PC-3 (cell line): ENCODE measurements around the gene SUGCT. TPM values are rescaled to one million over a fixed set of nuclear protein-coding genes. Genes with fewer than 3 reads are reported as not detected.
"Not testable (repeated sequence)": the region's sequence is repeated elsewhere in the genome, so short reads cannot be mapped to it uniquely, and the experiment has no call there.

ENCODE experiments used
- ATAC-seq: fragments of 200-7000 bp; cut with Tn5 transposase; 2 replicates; pipeline ENCODE4 v1.9.1; 2020; ENCODE audit warnings: mild to moderate bottlenecking, moderate library complexity
- BruUV-seq: library from RNA; stranded (reverse); fragments of 400-500 nt; replicated peaks from 2 replicates; lab custom pipeline; 2021; lab: Mats Ljungman, UMichigan
- CTCF ChIA-PET: fragments of 300-600 bp; sonication (Branson Sonifier 250); formaldehyde crosslinking; loops from one replicate; lab custom pipeline; 2022; ENCODE audit warnings: antibody characterized with exemption; lab: Charles Lee
- POLR2A ChIA-PET: fragments of 300-600 bp; sonication (Branson Sonifier 250); formaldehyde crosslinking; loops from one replicate; lab custom pipeline; 2022; ENCODE audit warnings: antibody characterized with exemption; ENCODE audit not compliant: unreplicated experiment; lab: Charles Lee
- DNase-seq: peaks from one replicate; pipeline ENCODE4 v3.0.0-alpha.2; 2015
- H2AFZ ChIP-seq: fragments of 300-600 bp; sonication (generic); 2 replicates; pipeline ENCODE4 v1.6.0; 2016; ENCODE audit warnings: antibody characterized with exemption, low read length
- H3F3A ChIP-seq: fragments of 300-600 bp; sonication (generic); one replicate; pipeline ENCODE4 v1.6.0; 2017; ENCODE audit warnings: antibody characterized with exemption, low read length, control low read depth, mild to moderate bottlenecking; ENCODE audit not compliant: unreplicated experiment
- H3K27ac ChIP-seq: fragments of 300-600 bp; sonication (generic); 2 replicates; pipeline ENCODE4 v1.5.1; 2016; ENCODE audit warnings: mild to moderate bottlenecking, low read length
- H3K27me3 ChIP-seq: fragments of 300-600 bp; sonication (generic); 2 replicates; pipeline ENCODE4 v1.6.1; 2016; ENCODE audit warnings: low read length, mixed read lengths
- H3K36me3 ChIP-seq: fragments of 300-600 bp; sonication (generic); 2 replicates; pipeline ENCODE4 v1.6.1; 2016; ENCODE audit warnings: low read depth, mixed run types, low read length, mixed read lengths
- H3K4me1 ChIP-seq: fragments of 300-600 bp; sonication (generic); 2 replicates; pipeline ENCODE4 v1.5.1; 2016; ENCODE audit warnings: low read length; ENCODE audit not compliant: insufficient read depth
- H3K4me2 ChIP-seq: fragments of 300-600 bp; sonication (generic); 2 replicates; pipeline ENCODE4 v1.6.0; 2016; ENCODE audit warnings: low read length
- H3K4me3 ChIP-seq: fragments of 300-600 bp; sonication (generic); 2 replicates; pipeline ENCODE4 v1.5.1; 2016; ENCODE audit warnings: mild to moderate bottlenecking, low read length, mixed read lengths
- H3K79me2 ChIP-seq: fragments of 300-600 bp; sonication (generic); 2 replicates; pipeline ENCODE4 v1.6.1; 2017; ENCODE audit warnings: low read length, mixed read lengths
- H3K9ac ChIP-seq: fragments of 300-600 bp; sonication (generic); 2 replicates; pipeline ENCODE4 v1.6.0; 2016; ENCODE audit warnings: mild to moderate bottlenecking, low read length
- H3K9me2 ChIP-seq: fragments of 300-600 bp; sonication (generic); replicated peaks from 2 replicates; pipeline ENCODE4 v1.6.1; 2016; ENCODE audit warnings: mixed run types, low read length, mixed read lengths
- H3K9me3 ChIP-seq: fragments of 300-600 bp; sonication (generic); 2 replicates; pipeline ENCODE4 v1.6.1; 2016; ENCODE audit warnings: low read length, mixed read lengths
- H4K20me1 ChIP-seq: fragments of 300-600 bp; sonication (generic); 2 replicates; pipeline ENCODE4 v1.6.1; 2016; ENCODE audit warnings: low read length, mixed read lengths
- EZH2 ChIP-seq: fragments of 300-600 bp; sonication (generic); IDR thresholded peaks from one replicate; pipeline ENCODE4 v1.6.1; 2017; ENCODE audit warnings: antibody characterized with exemption, mild to moderate bottlenecking, low read length; ENCODE audit not compliant: unreplicated experiment
- EZH2phosphoT487 ChIP-seq: fragments of 300-600 bp; sonication (generic); IDR thresholded peaks from 2 replicates; pipeline ENCODE4 v1.6.1; 2018; ENCODE audit warnings: mild to moderate bottlenecking, antibody characterized with exemption, low read length, borderline replicate concordance
- intact Hi-C: fragments of 100-400 bp; cut with micrococcal nuclease; formaldehyde crosslinking; loops from 2 replicates; pipeline ENCODE4 v1.9.0; 2023
- total RNA-seq: library from RNA; depleted of rRNA; stranded (reverse); fragments of >200 nt; gene quantifications from 2 replicates; pipeline ENCODE4 v1.2.3, GENCODE V29; 2014
- TF ChIP-seq, protein P1 (sequence below): fragments of 300-600 bp; sonication (generic); conservative IDR thresholded peaks from 2 replicates; pipeline ENCODE4 v1.5.1; 2017; ENCODE audit warnings: antibody characterized with exemption, low read depth, mild to moderate bottlenecking, low read length

SUGCT gene
- total RNA-seq, 1 experiment from 2014 or later: 2.9 TPM

DNA sequence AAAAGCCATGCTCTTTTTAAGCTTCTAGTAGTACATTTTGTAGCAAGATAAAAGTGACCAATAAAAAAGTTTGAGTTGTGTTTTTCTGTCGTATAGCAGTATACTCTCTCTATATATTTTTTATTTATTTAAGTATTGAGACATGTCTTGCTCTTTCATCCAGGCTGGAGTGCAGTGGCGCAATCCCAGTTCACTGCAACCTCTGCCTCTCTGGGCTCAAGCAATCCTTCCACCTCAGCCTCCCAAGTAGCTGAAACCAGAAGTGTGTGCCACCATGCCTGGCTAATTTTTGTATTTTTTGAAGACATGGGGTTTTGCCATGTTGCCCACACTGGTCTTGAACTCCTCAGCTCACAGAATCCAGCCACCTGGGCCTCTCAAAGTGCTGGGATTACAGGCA is 2.8 kb downstream of the SUGCT start:
- peaks cover 8% of the 10 kb centered on the region for H3K4me1 ChIP-seq
- H3K4me3 ChIP-seq: no peak overlapping the region
- no peak overlapping the region for H3K4me2 ChIP-seq
- no peaks in the 10 kb centered on the region for H3F3A ChIP-seq
- TF ChIP-seq, protein P1, sequence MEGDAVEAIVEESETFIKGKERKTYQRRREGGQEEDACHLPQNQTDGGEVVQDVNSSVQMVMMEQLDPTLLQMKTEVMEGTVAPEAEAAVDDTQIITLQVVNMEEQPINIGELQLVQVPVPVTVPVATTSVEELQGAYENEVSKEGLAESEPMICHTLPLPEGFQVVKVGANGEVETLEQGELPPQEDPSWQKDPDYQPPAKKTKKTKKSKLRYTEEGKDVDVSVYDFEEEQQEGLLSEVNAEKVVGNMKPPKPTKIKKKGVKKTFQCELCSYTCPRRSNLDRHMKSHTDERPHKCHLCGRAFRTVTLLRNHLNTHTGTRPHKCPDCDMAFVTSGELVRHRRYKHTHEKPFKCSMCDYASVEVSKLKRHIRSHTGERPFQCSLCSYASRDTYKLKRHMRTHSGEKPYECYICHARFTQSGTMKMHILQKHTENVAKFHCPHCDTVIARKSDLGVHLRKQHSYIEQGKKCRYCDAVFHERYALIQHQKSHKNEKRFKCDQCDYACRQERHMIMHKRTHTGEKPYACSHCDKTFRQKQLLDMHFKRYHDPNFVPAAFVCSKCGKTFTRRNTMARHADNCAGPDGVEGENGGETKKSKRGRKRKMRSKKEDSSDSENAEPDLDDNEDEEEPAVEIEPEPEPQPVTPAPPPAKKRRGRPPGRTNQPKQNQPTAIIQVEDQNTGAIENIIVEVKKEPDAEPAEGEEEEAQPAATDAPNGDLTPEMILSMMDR: no peak
- TF ChIP-seq EZH2phosphoT487 (no peak), EZH2 (no peak)
- no peak for DNase-seq
- no peak overlapping the region for H3K9ac ChIP-seq
- ChIA-PET POLR2A (no interaction called here), CTCF (no interaction called here)
- no peak overlapping the region for H2AFZ ChIP-seq
- no peaks in the 10 kb centered on the region for H3K27me3 ChIP-seq
- H3K36me3 ChIP-seq: no peaks in the 10 kb centered on the region; the same call in 1 of the 2 replicates
- intact Hi-C loops: no loop called here
- no peak overlapping the region for H3K27ac ChIP-seq
- no peaks in the 10 kb centered on the region for H3K9me2 ChIP-seq
- H3K79me2 ChIP-seq: peaks cover 18% of the 10 kb centered on the region
- H3K9me3 ChIP-seq: no peaks in the 10 kb centered on the region
- ATAC-seq: no peak
- BruUV-seq: no TSS peak
- peaks cover 9% of the 10 kb centered on the region for H4K20me1 ChIP-seq

- Histone ChIP-seq H3K4me1 (no peaks in the 10 kb centered on the region), H3K4me2 (no peak overlapping the region), H3K36me3 (no peaks in the 10 kb centered on the region; the same call in 1 of the 2 replicates), H3K9me2 (no peaks in the 10 kb centered on the region), H3F3A (no peaks in the 10 kb centered on the region), H3K9ac (no peak overlapping the region), H3K4me3 (no peak overlapping the region), H4K20me1 (no peaks in the 10 kb centered on the region), H3K9me3 (no peaks in the 10 kb centered on the region), H3K27ac (no peak overlapping the region), H3K27me3 (no peaks in the 10 kb centered on the region), H2AFZ (no peak overlapping the region), H3K79me2 (peaks cover 4% of the 10 kb centered on the region)
- no TSS peak for BruUV-seq
- DNase-seq: no peak
- ChIA-PET POLR2A (no interaction called here), CTCF (no interaction called here)
- TF ChIP-seq, protein P1: no peak
- no peak for TF ChIP-seq EZH2
- ATAC-seq: no peak
- intact Hi-C loops: no loop called here
These were observed 4.2 kb downstream of the SUGCT start for GRCh38 chr7:40138973-40139372.

GRCh38 chr7:40139891-40140290 is 5.1 kb downstream of the SUGCT start:
- CTCF ChIA-PET, H3K4me2 ChIP-seq, H3K79me2 ChIP-seq, intact Hi-C loops, H3K27ac ChIP-seq, H3K9me3 ChIP-seq, DNase-seq, POLR2A ChIA-PET, ATAC-seq, H3F3A ChIP-seq, H3K9me2 ChIP-seq, H4K20me1 ChIP-seq, H2AFZ ChIP-seq, H3K27me3 ChIP-seq, H3K9ac ChIP-seq, H3K4me3 ChIP-seq, H3K4me1 ChIP-seq, BruUV-seq, H3K36me3 ChIP-seq: not testable (repeated sequence)

GRCh38 chr7:40141916-40142315 is 7.1 kb downstream of the SUGCT start:
- ATAC-seq: peak; percentile 24; the same call in 1 of the 2 replicates
- H4K20me1 ChIP-seq, H3K4me1 ChIP-seq, H3K79me2 ChIP-seq, H3K4me2 ChIP-seq, H3K4me3 ChIP-seq, H3K27me3 ChIP-seq, H3F3A ChIP-seq, H3K9me3 ChIP-seq, intact Hi-C loops, CTCF ChIA-PET, POLR2A ChIA-PET, H3K36me3 ChIP-seq, H3K9me2 ChIP-seq, H2AFZ ChIP-seq, H3K9ac ChIP-seq, BruUV-seq: not testable (repeated sequence)
- H3K27ac ChIP-seq: peak overlapping the region; percentile 44
- peak; percentile 66 for DNase-seq

DNA sequence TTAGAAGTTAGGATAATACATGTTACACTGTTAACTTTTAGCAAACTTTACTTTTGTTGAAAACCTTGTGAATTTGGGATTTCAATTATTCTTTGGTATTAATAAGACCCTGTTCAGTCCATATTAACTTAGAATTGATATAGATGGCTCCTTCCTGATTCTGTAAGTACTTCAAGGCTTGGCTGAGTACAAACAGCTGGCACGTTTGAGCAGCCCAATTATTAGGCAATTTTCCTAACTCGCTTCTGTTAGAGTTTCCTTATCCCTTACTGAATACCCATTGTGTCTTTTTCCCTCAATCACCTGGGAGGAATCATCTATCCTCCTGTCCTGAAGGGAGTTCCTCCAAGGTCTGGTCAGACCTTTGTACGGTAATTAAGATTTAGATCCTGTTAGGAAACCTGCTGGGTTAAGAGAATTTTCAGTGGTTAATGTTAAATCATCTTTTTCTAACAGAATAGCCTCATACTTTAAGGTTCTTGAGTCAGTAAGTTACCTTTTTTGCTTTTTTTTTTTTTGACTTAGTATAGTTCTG is 10.9 kb downstream of the SUGCT start:
- H3K27me3 ChIP-seq, H3K36me3 ChIP-seq, DNase-seq, BruUV-seq, H3K4me1 ChIP-seq, H2AFZ ChIP-seq, H3K9ac ChIP-seq, H4K20me1 ChIP-seq, H3K9me2 ChIP-seq, CTCF ChIA-PET, intact Hi-C loops, H3K9me3 ChIP-seq, H3F3A ChIP-seq, H3K4me2 ChIP-seq, H3K27ac ChIP-seq, POLR2A ChIA-PET, ATAC-seq, H3K79me2 ChIP-seq, H3K4me3 ChIP-seq: not testable (repeated sequence)
